ENCODE results near the gene FANCB.

The FANCB gene

DNA sequence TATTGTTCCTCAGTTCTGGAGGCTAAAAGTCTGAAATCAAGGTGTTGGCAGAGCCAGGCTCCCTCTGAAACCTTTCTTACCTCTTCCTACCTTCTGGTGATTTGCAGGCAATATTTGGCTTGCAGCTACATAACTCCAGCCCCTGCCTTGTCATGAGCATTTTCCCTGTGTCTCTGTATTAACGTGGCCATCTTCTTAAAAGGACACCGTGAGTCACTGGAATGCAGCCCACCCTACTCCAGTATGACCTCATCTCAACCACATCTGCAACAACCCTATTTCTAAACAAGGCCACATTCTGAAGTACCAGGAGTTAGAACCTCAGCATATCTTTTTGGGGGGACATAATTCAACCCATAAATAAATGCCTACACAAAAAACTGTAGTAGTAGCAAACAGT, 40.7 kb downstream of the FANCB start:
- DNase-seq, result no peak

DNA sequence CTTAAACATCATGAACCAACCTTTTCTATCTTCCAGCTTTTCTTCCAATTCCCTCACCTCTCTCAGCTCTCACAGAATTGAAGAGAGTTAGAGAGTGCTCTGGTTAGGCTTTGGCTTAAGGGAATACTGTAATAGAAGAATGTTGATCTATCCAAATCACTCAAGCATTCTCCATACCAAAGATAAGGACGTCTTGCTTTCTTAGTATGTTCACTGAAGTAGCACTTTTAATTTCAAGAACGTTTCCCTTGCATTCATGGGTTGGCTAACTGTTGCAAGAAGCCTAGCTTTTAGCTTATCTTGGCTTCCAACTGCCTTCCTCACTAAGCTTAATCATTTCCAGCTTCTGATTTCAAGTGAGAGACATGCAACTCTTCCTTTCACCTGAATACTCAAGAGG, 43.2 kb downstream of the FANCB start:
- no peak for DNase-seq

GRCh38 chrX:14826319-14826718, 46.5 kb downstream of the FANCB start:
- DNase-seq, result no peak

DNA sequence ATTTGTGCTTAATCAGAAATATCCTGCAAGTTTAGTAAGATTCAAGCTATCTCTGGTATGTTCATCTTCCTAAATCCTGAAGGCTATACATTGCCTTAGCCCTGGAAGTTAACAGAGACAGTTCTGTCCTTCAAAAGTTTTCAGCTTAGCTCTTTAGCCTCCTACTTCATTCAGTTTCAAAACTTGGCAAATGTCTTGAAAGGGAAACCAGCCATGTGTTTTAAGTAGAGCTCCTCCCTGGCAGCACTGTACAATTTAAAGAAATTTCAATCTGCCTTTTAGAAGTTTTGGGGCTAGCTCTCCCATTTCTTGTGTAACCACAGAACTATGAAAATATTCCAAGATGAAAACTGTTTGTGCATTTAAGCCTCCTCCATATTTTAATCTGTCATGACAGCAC, 47.0 kb downstream of the FANCB start:
- DNase-seq, result no peak

DNA sequence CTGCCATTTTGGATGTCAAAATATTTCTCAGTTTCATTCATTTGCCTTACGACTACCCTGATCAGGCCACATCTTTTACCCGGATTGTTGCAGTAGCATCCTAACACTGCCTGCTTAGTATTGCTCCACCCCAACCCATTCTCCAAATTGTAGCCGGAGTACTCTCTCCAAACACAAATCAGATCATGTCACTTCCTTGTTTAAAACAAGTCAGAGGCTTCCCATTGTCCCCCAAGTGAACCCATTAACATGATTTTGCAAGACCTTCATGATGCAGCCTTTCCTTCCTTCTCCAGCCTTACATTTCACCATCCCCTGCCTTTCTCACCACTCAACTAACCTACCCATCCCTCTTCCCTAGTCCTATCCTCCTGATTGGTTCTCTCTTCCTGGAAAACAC, 53.1 kb downstream of the FANCB start:
- no peak for DNase-seq

- DNase-seq, result no peak
Observed at GRCh38 chrX:14817571-14817970, 55.3 kb downstream of the FANCB start.

DNA sequence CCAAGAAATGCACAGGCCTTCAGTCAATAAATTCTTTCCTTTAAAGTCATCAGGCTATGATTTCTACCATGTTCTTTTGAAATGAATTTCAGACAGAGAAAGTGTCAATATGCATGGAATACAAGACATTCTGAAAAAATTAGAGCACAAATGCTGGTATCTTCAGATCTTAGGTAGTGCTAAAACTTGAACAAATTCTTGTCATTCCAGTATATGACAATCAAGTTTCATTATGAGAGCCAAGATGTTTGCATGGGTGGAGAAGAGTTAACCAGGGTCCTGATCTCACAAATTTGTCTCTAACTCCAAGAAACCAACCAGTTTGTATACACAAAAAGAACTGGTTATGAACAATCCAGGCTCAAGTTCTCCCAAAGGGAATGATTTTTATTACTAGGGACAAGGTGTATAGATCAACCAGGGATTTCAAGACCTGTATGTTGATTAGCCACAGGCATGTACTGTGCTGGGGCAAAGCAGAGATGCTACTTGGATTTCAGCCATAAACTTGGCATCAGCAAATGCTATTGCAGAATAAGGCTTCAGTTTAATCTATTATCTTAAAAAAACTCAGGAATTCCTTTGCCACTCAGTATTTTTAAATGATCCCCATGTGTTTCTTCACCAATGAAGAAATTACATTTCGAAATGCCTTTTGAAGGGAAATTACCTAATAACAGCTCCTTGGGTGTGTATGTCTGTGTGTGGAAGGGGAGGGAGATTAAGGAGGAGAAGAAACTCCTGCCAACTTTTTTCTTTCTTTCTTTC, 69.7 kb downstream of the FANCB start:
- DNase-seq, result no peak

- no peak for DNase-seq
Observed at GRCh38 chrX:14801136-14801535, 71.7 kb downstream of the FANCB start.

DNA sequence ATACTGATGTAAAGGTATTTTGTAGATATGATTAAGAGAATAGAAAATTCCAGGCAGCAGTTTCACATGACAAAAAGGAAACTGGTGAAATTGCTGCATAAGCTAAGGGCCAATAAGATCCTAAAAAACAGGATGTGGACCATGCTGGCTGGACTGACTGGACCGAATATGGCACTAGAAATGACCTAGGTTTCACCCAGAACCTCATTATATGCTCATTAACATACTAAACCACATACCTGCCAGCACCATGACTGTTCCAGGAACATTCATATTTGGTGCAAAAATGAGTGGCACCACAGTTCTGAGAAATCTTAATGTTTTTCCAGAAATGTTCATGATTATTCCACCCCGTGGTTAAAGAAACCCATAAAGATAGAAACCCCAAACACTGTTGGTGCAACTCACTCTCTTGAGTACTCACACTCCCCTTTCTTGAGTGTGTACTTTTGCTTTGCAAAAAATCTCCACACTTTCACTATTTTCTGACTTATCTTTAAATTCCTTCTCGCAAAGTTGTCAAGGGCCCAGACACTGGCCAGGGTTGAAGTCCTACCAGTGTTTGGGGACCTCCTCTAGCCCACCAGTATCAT, 74.0 kb downstream of the FANCB start:
- no peak for DNase-seq
